Measurements from ENCODE around the gene MYOC. TPM values are rescaled to one million over a fixed set of nuclear protein-coding genes. Genes with fewer than 3 reads are reported as not detected.

The MYOC gene
- total and polyA plus RNA-seq, 5 experiments from 2014 or later, result not detected

GRCh38 chr1:171643156-171643555 is 9.3 kb downstream of the MYOC start:
- Mint-ChIP-seq H3K27me3 (peaks cover 0 to 4% (median 0%) of the 10 kb centered on the region in 5 donors), H3K4me1 (peaks cover 6 to 12% (median 7%) of the 10 kb centered on the region in 4 donors), H3K36me3 (no peaks in the 10 kb centered on the region), H3K4me3 (no peak overlapping the region), H3K9me3 (no peaks in the 10 kb centered on the region), H3K27ac (no peak overlapping the region)
- no peak for ATAC-seq
- POLR2A ChIA-PET, result no interaction called here
- DNase-seq, result no peak

- Mint-ChIP-seq H3K27me3 (peaks cover 0 to 5% (median 2%) of the 10 kb centered on the region in 5 donors), H3K36me3 (no peaks in the 10 kb centered on the region), H3K27ac (no peak overlapping the region), H3K4me3 (no peak overlapping the region), H3K4me1 (peaks cover 6 to 12% (median 7%) of the 10 kb centered on the region in 4 donors), H3K9me3 (no peaks in the 10 kb centered on the region)
- POLR2A ChIA-PET, result no interaction called here
- no peak for DNase-seq
- no peak for ATAC-seq
Measured at GRCh38 chr1:171642197-171642596, 10.3 kb downstream of the MYOC start.

- Mint-ChIP-seq H3K4me1 (peaks cover 6 to 12% (median 7%) of the 10 kb centered on the region in 4 donors), H3K9me3 (no peaks in the 10 kb centered on the region), H3K27me3 (peaks cover 0 to 8% (median 2%) of the 10 kb centered on the region in 5 donors), H3K4me3 (no peak overlapping the region), H3K36me3 (no peaks in the 10 kb centered on the region), H3K27ac (no peak overlapping the region)
- DNase-seq (no peak), ATAC-seq (no peak)
- POLR2A ChIA-PET, result no interaction called here
Measured at GRCh38 chr1:171641076-171641864, 11.2 kb downstream of the MYOC start.

- POLR2A ChIA-PET, result no interaction called here
- H3K4me3 Mint-ChIP-seq, result no peak overlapping the region
- H3K27me3 Mint-ChIP-seq, result peaks cover 0 to 8% (median 2%) of the 10 kb centered on the region in 5 donors
- no peaks in the 10 kb centered on the region for H3K9me3 Mint-ChIP-seq
- H3K4me1 Mint-ChIP-seq, result peaks cover 4 to 13% (median 8%) of the 10 kb centered on the region in 4 donors
- DNase-seq (no peak), ATAC-seq (no peak)
- H3K36me3 Mint-ChIP-seq, result no peaks in the 10 kb centered on the region
- no peak overlapping the region for H3K27ac Mint-ChIP-seq
Measured at GRCh38 chr1:171640225-171640624, 12.3 kb downstream of the MYOC start.

GRCh38 chr1:171637928-171638576 is 14.4 kb downstream of the MYOC start:
- Mint-ChIP-seq H3K4me3 (no peak overlapping the region), H3K27me3 (peaks cover 0 to 8% (median 2%) of the 10 kb centered on the region in 5 donors), H3K27ac (no peak overlapping the region), H3K4me1 (peaks cover 0 to 10% (median 6%) of the 10 kb centered on the region in 4 donors), H3K36me3 (no peaks in the 10 kb centered on the region), H3K9me3 (no peaks in the 10 kb centered on the region)
- POLR2A ChIA-PET, result interaction anchor here (0.7 kb wide), 1 partner anchor 33 kb away, joined by 3 read pairs; no protein-coding TSS in a partner anchor
- ATAC-seq, result no peak
- DNase-seq, result no peak

- Mint-ChIP-seq H3K27me3 (peaks cover 0 to 11% (median 6%) of the 10 kb centered on the region in 5 donors), H3K27ac (no peak overlapping the region), H3K4me1 (peaks cover 0 to 10% (median 6%) of the 10 kb centered on the region in 4 donors), H3K9me3 (peaks cover 0 to 3% (median 0%) of the 10 kb centered on the region in 9 donors), H3K36me3 (no peaks in the 10 kb centered on the region), H3K4me3 (no peak overlapping the region)
- POLR2A ChIA-PET, result no interaction called here
- DNase-seq (no peak), ATAC-seq (no peak)
Measured at GRCh38 chr1:171636141-171636540, 16.3 kb downstream of the MYOC start.

- H3K36me3 Mint-ChIP-seq, result no peaks in the 10 kb centered on the region
- no peak overlapping the region for H3K4me3 Mint-ChIP-seq
- DNase-seq (no peak), ATAC-seq (no peak)
- POLR2A ChIA-PET, result no interaction called here
- H3K27me3 Mint-ChIP-seq, result peaks cover 1 to 11% (median 6%) of the 10 kb centered on the region in 5 donors
- no peak overlapping the region for H3K27ac Mint-ChIP-seq
- H3K9me3 Mint-ChIP-seq, result peaks cover 0 to 3% (median 0%) of the 10 kb centered on the region in 9 donors
- peaks cover 0 to 10% (median 6%) of the 10 kb centered on the region in 4 donors for H3K4me1 Mint-ChIP-seq
Measured at GRCh38 chr1:171635661-171636060, 16.8 kb downstream of the MYOC start.

- POLR2A ChIA-PET, result no interaction called here
- DNase-seq (no peak), ATAC-seq (no peak)
- H3K9me3 Mint-ChIP-seq, result peaks cover 0 to 3% (median 0%) of the 10 kb centered on the region in 9 donors
- H3K27ac Mint-ChIP-seq, result no peak overlapping the region
- no peak overlapping the region for H3K4me3 Mint-ChIP-seq
- peaks cover 0 to 8% (median 2%) of the 10 kb centered on the region in 3 donors for H3K36me3 Mint-ChIP-seq
- H3K27me3 Mint-ChIP-seq, result peaks cover 18 to 32% (median 24%) of the 10 kb centered on the region in 5 donors
- peaks cover 0 to 2% (median 0%) of the 10 kb centered on the region in 4 donors for H3K4me1 Mint-ChIP-seq
Measured at GRCh38 chr1:171628225-171628624, 24.3 kb downstream of the MYOC start.

GRCh38 chr1:171627020-171627419 is 25.5 kb downstream of the MYOC start:
- no peak overlapping the region for H3K27ac Mint-ChIP-seq
- POLR2A ChIA-PET, result no interaction called here
- H3K4me3 Mint-ChIP-seq, result no peak overlapping the region
- peaks cover 0 to 2% (median 0%) of the 10 kb centered on the region in 9 donors for H3K9me3 Mint-ChIP-seq
- peaks cover 14 to 30% (median 24%) of the 10 kb centered on the region in 5 donors for H3K27me3 Mint-ChIP-seq
- no peaks in the 10 kb centered on the region for H3K4me1 Mint-ChIP-seq
- peaks cover 0 to 8% (median 2%) of the 10 kb centered on the region in 3 donors for H3K36me3 Mint-ChIP-seq
- DNase-seq (no peak), ATAC-seq (no peak)

- H3K9me3 Mint-ChIP-seq, result peaks cover 0 to 2% (median 0%) of the 10 kb centered on the region in 9 donors
- POLR2A ChIA-PET, result no interaction called here
- peak overlapping the region in 1 of 10 donors; percentile 90 for H3K27ac Mint-ChIP-seq
- H3K27me3 Mint-ChIP-seq, result peaks cover 9 to 24% (median 19%) of the 10 kb centered on the region in 5 donors
- H3K4me3 Mint-ChIP-seq, result no peak overlapping the region
- peaks cover 0 to 4% (median 0%) of the 10 kb centered on the region in 3 donors for H3K36me3 Mint-ChIP-seq
- ATAC-seq (no peak), DNase-seq (no peak)
- no peaks in the 10 kb centered on the region for H3K4me1 Mint-ChIP-seq
Measured at GRCh38 chr1:171625225-171625624, 27.3 kb downstream of the MYOC start.

GRCh38 chr1:171623651-171624331 is 28.7 kb downstream of the MYOC start:
- POLR2A ChIA-PET, result no interaction called here
- Mint-ChIP-seq H3K9me3 (no peaks in the 10 kb centered on the region), H3K27me3 (peaks cover 2 to 15% (median 8%) of the 10 kb centered on the region in 5 donors), H3K4me1 (no peaks in the 10 kb centered on the region), H3K27ac (no peak overlapping the region), H3K36me3 (no peaks in the 10 kb centered on the region), H3K4me3 (no peak overlapping the region)
- DNase-seq (no peak), ATAC-seq (no peak)

- H3K4me1 Mint-ChIP-seq, result no peaks in the 10 kb centered on the region
- DNase-seq, result no peak
- H3K36me3 Mint-ChIP-seq, result no peaks in the 10 kb centered on the region
- POLR2A ChIA-PET, result no interaction called here
- H3K27ac Mint-ChIP-seq, result peak within 1 kb of the TSS in 1 of 10 donors; percentile 77
- no peaks in the 10 kb centered on the region for H3K9me3 Mint-ChIP-seq
- peaks cover 0 to 15% (median 3%) of the 10 kb centered on the region in 5 donors for H3K27me3 Mint-ChIP-seq
- no peak within 1 kb of the TSS for H3K4me3 Mint-ChIP-seq
- no peak for ATAC-seq
Measured at GRCh38 chr1:171622152-171622462, 30.4 kb downstream of the MYOC start, which contains the start of gene MYOCOS. Gene MYOCOS (plus strand): TSS chr1:171622243. CDS start chr1:171623884, 1,641 bp downstream.

- peaks cover 0 to 2% (median 0%) of the 10 kb centered on the region in 5 donors for H3K27me3 Mint-ChIP-seq
- H3K4me3 Mint-ChIP-seq, result no peak overlapping the region
- POLR2A ChIA-PET, result no interaction called here
- ATAC-seq (no peak), DNase-seq (no peak)
- no peaks in the 10 kb centered on the region for H3K9me3 Mint-ChIP-seq
- H3K27ac Mint-ChIP-seq, result no peak overlapping the region
- no peaks in the 10 kb centered on the region for H3K36me3 Mint-ChIP-seq
- no peaks in the 10 kb centered on the region for H3K4me1 Mint-ChIP-seq
Measured at GRCh38 chr1:171616586-171616985, 35.9 kb downstream of the MYOC start.

All from naive thymus-derived CD8-positive, alpha-beta T cell (primary cell).